Small intestine (tissue), 7 donors: ENCODE measurements around the gene TAS2R7. TPM values are rescaled to one million over a fixed set of nuclear protein-coding genes. Genes with fewer than 3 reads are reported as not detected.

Source experiments
- DNase-seq, 2 donors: peaks; one replicate each; pipeline versions ENCODE4 v3.0.0 to v3.0.0-alpha.2; 2013
- FAIRE-seq: peaks from 2 replicates; lab custom pipeline; 2012; peaks lifted over from hg19 to GRCh38; lab: Jason Lieb, UNC
- H3K27ac ChIP-seq, 3 donors: one replicate each; pipeline ENCODE4 v1.5.1; 2013; ENCODE audit warnings: low read length in 2 of 3, mild to moderate bottlenecking in 2 of 3, control low read depth in 1 of 3, inconsistent platforms in 1 of 3, low read depth in 1 of 3, moderate library complexity in 1 of 3
- H3K27me3 ChIP-seq, 3 donors: one replicate each; pipeline ENCODE4 v1.6.1; 2013; ENCODE audit warnings: low read length in 3 of 3, inconsistent platforms in 1 of 3; ENCODE audit not compliant: control insufficient read depth in 3 of 3, insufficient read depth in 3 of 3
- H3K36me3 ChIP-seq, 3 donors: one replicate each; pipeline ENCODE4 v1.6.1; 2013; ENCODE audit warnings: low read length in 3 of 3, inconsistent platforms in 1 of 3, low read depth in 1 of 3, mild to moderate bottlenecking in 1 of 3, moderate library complexity in 1 of 3; ENCODE audit not compliant: control insufficient read depth in 3 of 3, insufficient read depth in 2 of 3
- H3K4me1 ChIP-seq, 3 donors: one replicate each; pipeline ENCODE4 v1.6.1; 2013; ENCODE audit warnings: low read length in 2 of 3, inconsistent platforms in 1 of 3, low read depth in 1 of 3, mild to moderate bottlenecking in 1 of 3, moderate library complexity in 1 of 3; ENCODE audit not compliant: control insufficient read depth in 3 of 3, insufficient read depth in 2 of 3
- H3K4me3 ChIP-seq, 3 donors: one replicate each; pipeline ENCODE4 v1.5.1; 2013; ENCODE audit warnings: low read length in 3 of 3, control low read depth in 1 of 3, inconsistent platforms in 1 of 3, low read depth in 1 of 3, mild to moderate bottlenecking in 1 of 3, moderate library complexity in 1 of 3
- H3K9me3 ChIP-seq, 2 donors: one replicate each; pipeline ENCODE4 v1.6.1; 2013; ENCODE audit warnings: low read depth in 1 of 2, low read length in 1 of 2; ENCODE audit not compliant: control insufficient read depth in 2 of 2, insufficient read depth in 1 of 2
- WGBS, 3 donors: extraction: QIAGEN DNeasy Blood & Tissue Kit; methylation state at CpG; one replicate each; pipeline ENCODE4 v1.1.7; 2013; 5-methylcytosine and 5-hydroxymethylcytosine counted together
- polyA plus RNA-seq, 4 donors: library from polyadenylated mRNA; stranded (reverse) in 3 of 4; unstranded in 1 of 4; fragments of 200-250 nt in 3 of 4; fragments of 120-200 nt in 1 of 4; gene quantifications; one replicate each; pipeline versions ENCODE4 v1.2.1 to v1.2.3, GENCODE V29; 2013
- donor health status: healthy with polysubstance abuse.
- donor health status: control.
- donor health status: control.
- donor health status: Bipolar disorder and iron deficiency.
- donor health status: healthy.

TAS2R7 gene
- polyA plus RNA-seq, 4 donors: not detected

DNA sequence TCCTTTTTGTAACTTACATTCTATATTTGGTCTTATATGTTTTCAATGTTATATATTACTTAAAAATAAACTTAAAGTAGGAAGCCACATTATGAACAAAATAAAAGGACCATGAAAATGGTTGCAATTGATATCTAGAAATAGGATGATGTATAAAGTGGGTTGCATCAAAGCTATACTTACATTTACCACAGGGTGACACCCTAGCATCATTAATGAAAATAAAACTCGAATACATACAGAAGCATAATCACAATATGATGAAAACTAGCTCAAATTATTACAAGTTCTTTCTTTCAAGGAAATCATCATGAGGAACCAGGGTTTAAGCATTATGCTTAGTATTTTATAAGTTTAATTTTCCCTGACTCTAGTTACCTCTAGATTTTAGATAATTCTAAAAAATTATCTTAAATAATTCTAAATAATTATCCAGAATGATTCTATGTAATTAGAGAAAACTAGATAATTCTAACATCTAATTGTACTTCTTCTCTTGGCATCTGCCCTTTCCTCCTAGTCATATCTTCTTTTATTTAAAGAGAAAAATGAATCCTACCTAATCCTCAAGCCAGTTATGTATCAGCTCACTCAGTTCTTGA is 31.2 kb downstream of the TAS2R7 start:
- peak; percentile 32 to 46 for DNase-seq
- Histone ChIP-seq H3K9me3 (no peaks in the 10 kb centered on the region), H3K27ac (no peak overlapping the region), H3K36me3 (no peaks in the 10 kb centered on the region), H3K4me3 (no peak overlapping the region), H3K27me3 (peaks cover 0 to 7% (median 5%) of the 10 kb centered on the region in 3 donors), H3K4me1 (peaks cover 0 to 3% (median 0%) of the 10 kb centered on the region in 3 donors)
- FAIRE-seq: peak; percentile 94
- WGBS, 3 donors: 0 to 2% (median 1%) methylated on average over 1 of the region's 1 CpG

DNA sequence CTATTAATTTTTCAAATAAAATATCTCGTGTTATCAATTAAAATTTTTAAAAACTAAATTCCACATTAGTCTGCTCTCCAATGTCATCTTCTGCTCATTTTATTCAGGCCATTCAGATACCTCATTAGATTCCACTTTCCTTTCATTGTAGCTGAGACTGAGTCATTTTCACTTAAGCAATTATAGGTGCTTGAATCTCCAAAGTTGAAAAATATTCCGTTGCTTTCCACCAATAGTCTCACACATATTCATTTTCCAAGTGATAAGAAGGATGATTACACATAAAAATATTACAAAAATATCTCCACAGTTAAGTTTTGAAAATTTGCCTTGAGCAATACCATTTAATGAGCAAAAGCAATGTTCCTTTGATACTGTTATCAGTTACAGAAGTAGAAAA is 42.8 kb downstream of the TAS2R7 start:
- DNase-seq (no peak), FAIRE-seq (no peak)
- no peaks in the 10 kb centered on the region for H3K4me1 ChIP-seq
- H3K36me3 ChIP-seq: no peaks in the 10 kb centered on the region
- no peak overlapping the region for H3K27ac ChIP-seq
- no peak overlapping the region for H3K4me3 ChIP-seq
- peaks cover 0 to 9% (median 0%) of the 10 kb centered on the region in 3 donors for H3K27me3 ChIP-seq
- 21 to 34% (median 27%) methylated on average over 2 of the region's 2 CpGs for WGBS, 3 donors
- H3K9me3 ChIP-seq: peaks cover 0 to 29% of the 10 kb centered on the region in 2 donors

DNA sequence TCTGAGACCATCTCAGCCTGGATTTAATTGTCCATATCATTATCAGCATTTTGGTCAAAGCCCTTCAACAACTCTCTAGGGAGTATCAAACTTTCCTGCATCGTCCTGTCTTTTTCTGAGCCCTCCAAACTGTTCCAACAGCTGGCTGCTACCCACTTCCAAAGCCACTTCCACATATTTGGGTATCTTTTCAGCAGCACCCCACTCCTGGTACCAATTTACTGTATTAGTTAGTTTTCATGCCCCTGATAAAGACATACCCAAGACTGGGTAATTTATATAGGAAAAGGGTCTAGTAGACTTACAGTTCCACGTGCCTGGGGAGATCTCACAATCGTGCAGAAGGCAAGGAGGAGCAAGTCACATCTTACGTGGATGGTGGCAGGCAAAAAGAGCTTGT is 46.2 kb downstream of the TAS2R7 start:
- H3K4me3 ChIP-seq: no peak overlapping the region
- no peaks in the 10 kb centered on the region for H3K4me1 ChIP-seq
- no peaks in the 10 kb centered on the region for H3K36me3 ChIP-seq
- peaks cover 0 to 24% of the 10 kb centered on the region in 2 donors for H3K9me3 ChIP-seq
- H3K27me3 ChIP-seq: peaks cover 0 to 5% (median 0%) of the 10 kb centered on the region in 3 donors
- 78 to 88% (median 81%) methylated on average over 4 of the region's 4 CpGs for WGBS, 3 donors
- no peak for FAIRE-seq
- DNase-seq: no peak
- H3K27ac ChIP-seq: no peak overlapping the region

DNA sequence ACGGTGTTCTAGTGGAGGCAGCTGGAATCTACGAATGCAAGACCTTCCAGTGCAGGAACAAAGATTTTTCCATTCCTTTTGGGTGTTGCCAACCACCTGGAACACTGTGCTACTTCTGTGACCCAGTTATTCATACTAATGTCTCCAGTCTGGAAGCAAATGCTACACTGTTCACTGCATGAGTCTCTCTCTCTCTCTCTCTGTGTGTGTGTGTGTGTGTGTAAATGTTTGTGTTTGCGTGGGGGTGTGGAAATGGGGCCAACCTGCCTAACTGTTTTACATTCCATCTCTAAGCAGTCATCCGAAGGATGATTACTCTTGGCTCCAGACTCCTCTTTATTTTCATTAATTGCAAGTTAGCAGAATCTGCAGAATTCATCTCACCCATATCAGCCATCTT is 49.4 kb downstream of the TAS2R7 start:
- H3K36me3 ChIP-seq: no peaks in the 10 kb centered on the region
- 28 to 49% (median 46%) methylated on average over 4 of the region's 4 CpGs for WGBS, 3 donors
- peaks cover 0 to 2% (median 0%) of the 10 kb centered on the region in 3 donors for H3K27me3 ChIP-seq
- peaks cover 0 to 24% of the 10 kb centered on the region in 2 donors for H3K9me3 ChIP-seq
- FAIRE-seq (no peak), DNase-seq (no peak)
- no peak overlapping the region for H3K4me3 ChIP-seq
- no peaks in the 10 kb centered on the region for H3K4me1 ChIP-seq
- H3K27ac ChIP-seq: no peak overlapping the region

Other genes starting within 250 kb of the TAS2R7 start
- 10 to 100 TPM in 3 of 4 donors, 1 to 10 TPM in 1; 4.9 to 27.7 (median 20.7) TPM for gene MAGOHB, start 189.0 kb downstream of the TAS2R7 start, polyA plus RNA-seq
- gene STYK1, start 128.6 kb downstream of the TAS2R7 start, polyA plus RNA-seq: 1 to 10 TPM; 1.9 to 8.1 (median 4.8) TPM
- 100 to 1,000 TPM in 2 of 4 donors, 10 to 100 TPM in 2; 61.3 to 183 (median 98.4) TPM for gene YBX3, start 79.3 kb downstream of the TAS2R7 start, polyA plus RNA-seq
- under 1 TPM in 1 of 4 donors, not detected in 3; 0.03 TPM for gene TAS2R8, start 4.7 kb upstream of the TAS2R7 start, polyA plus RNA-seq
- not detected for gene TAS2R9, start 7.5 kb upstream of the TAS2R7 start, polyA plus RNA-seq
- gene TAS2R10, start 23.7 kb upstream of the TAS2R7 start, polyA plus RNA-seq: under 1 TPM in 1 of 4 donors, not detected in 3; 0.58 TPM
- 1 to 10 TPM in 3 of 4 donors, not detected in 1; 1.3 to 4.5 (median 1.5) TPM for gene PRR4, start 46.8 kb upstream of the TAS2R7 start, polyA plus RNA-seq
- gene PRH1, start 81.6 kb upstream of the TAS2R7 start, polyA plus RNA-seq: 1 to 10 TPM in 2 of 4 donors, not detected in 2; 2.6 to 7.4 TPM
- under 1 TPM in 2 of 4 donors, not detected in 2; 0.03 to 0.06 TPM for gene TAS2R13, start 106.9 kb upstream of the TAS2R7 start, polyA plus RNA-seq
- under 1 TPM in 1 of 4 donors, not detected in 3; 0.09 TPM for gene PRH2, start 126.6 kb upstream of the TAS2R7 start, polyA plus RNA-seq
- 1 to 10 TPM in 2 of 4 donors, under 1 TPM in 2; 0.67 to 2.8 (median 0.97) TPM for gene TAS2R14, start 136.6 kb upstream of the TAS2R7 start, polyA plus RNA-seq
- under 1 TPM in 1 of 4 donors, not detected in 3; 0.07 TPM for gene TAS2R50, start 184.3 kb upstream of the TAS2R7 start, polyA plus RNA-seq
- gene TAS2R20, start 195.7 kb upstream of the TAS2R7 start, polyA plus RNA-seq: 1 to 10 TPM in 1 of 4 donors, under 1 TPM in 1, not detected in 2; 0.15 to 1.8 TPM
- under 1 TPM in 2 of 4 donors, not detected in 2; 0.09 to 0.49 TPM for gene TAS2R19, start 220.0 kb upstream of the TAS2R7 start, polyA plus RNA-seq
- gene TAS2R31, start 228.8 kb upstream of the TAS2R7 start, polyA plus RNA-seq: under 1 TPM in 2 of 4 donors, not detected in 2; 0.16 to 0.53 TPM